Smooth muscle cell of the brain vasculature (primary cell): ENCODE measurements around the gene AMBRA1.

ENCODE experiments used
- DNase-seq: peaks from one replicate; pipeline ENCODE4 v3.0.0-alpha.2; 2012; ENCODE audit warnings: low read depth, low spot score

The AMBRA1 gene

DNA sequence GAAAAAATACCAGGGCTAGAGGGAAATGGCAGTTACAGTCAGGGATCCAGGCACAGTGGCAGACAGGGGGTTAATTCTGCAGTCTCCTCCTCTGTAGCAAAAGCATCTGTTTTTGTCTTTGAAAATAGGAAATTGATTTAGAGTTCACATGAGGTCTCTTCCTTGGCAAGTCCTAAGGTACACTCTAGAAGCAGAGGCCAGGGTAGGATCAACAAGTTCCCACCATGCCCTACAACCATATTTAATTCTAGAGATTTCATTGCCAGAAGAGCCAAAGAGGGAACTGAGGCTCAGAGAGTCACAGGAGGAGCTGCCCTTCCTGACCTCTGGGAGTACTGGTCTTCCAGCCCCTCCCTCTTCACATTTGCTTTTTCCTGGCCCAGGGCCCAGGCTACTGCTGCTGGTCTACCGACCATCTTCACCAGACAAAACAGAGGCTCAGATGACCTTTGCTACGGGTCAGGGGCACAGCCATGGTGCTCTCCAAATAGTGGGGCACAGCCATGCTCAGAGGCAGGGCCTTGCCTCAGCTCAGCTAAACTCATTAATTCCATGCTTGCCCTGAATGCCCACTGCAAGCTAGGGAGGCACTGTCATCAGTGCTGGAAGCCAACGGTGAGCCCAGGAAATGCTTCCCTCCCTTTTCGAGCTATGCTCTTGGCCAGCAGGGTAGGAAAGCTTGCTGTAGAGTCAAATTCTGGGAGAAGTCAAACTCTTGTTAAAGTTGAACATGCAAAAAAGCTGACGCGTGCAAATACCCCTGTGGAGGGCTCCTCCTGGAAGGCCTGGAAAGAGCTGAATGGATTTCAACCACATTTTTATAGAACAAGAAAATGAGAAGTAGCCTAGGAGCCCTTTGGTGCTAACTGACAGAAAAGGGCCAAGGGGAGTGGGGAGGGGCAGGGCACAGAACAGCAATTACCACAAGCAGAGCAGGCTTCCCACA is 190.6 kb downstream of the AMBRA1 start:
- DNase-seq = no peak

- DNase-seq = no peak
Observed at GRCh38 chr11:46397526-46397925, 196.3 kb downstream of the AMBRA1 start.

DNA sequence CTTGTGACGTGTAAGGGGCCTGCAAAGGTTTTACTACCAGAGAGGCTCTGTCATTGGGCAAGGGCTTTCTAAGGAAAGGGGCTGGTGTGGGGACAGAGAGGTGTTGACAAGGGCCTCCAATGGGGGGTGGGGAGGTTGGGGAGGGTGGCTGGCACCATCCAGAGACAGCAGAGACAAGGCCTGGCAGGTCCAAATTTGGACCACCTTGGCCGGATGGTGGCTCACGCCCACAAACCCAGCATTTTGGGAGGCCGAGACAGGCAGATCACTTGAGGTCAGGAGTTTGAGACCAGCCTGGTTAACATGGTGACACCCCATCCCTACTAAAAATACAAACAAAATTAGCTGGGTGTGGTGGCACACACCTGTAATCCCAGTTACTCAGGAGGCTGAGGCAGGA is 200.1 kb downstream of the AMBRA1 start:
- DNase-seq = no peak

DNA sequence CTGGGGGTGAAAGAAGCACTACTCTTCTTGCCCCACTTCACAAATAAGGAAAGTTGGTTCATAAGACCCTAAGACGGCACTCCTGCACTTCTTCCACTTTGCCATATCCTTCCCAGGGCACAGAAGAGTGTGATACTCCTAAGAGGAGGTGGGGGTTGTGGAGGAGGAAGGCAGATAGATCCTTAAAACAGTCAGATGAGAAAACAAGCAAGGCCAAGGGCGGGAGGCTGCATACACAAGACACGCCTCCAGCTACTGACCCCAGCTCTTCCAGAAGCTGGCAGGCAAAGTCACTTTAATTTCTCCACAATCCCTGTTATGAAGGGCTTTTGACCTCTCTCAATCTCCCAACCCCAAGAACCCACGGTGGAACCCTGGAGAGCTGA is 200.6 kb downstream of the AMBRA1 start:
- no peak for DNase-seq

DNA sequence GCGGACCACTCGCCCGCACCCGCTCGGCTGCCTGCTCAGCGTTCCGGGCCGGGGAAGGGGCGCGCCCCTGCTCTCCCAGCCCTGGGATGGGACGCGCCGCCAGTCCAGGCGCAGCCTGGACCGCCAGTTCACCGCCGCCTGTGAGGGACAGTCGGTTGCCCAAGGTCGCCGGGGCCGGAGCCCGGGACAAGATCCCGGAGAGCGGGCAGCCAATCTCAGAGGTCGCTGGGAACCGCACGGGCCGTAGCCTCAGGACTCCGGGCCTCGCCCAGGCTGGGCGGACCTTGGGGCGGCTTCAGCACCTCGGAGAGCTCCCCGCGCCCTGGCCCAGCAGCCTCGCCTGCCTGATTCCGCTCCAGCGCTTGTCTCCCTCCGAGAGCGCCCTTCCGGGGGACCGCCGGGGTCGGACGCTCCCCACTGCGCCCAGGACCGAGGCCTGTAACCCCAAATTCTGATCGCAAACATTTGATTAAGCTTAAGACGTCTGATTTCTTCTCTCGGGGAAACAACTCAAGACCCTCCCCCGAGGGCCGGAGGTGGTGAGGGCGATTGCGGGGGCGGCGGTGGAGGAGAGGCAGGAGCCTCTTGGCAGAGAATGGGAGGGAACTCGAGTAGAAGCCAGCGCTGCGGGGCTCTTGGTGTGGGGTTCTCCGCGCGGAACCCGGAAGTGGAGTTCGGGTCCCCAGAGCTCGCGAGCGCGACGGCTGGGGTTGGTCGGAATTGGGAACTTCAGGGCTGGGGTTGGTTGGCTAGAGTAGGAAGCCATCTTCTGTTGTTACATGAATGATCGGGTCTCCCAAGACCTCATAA is 201.2 kb downstream of the AMBRA1 start:
- peak; percentile 36 for DNase-seq

- DNase-seq = no peak
Observed at GRCh38 chr11:46391578-46392420, 202.0 kb downstream of the AMBRA1 start, which contains the start of gene CHRM4. Gene CHRM4 (minus strand): TSS chr11:46391776. CDS start chr11:46386557, 5,219 bp downstream.

GRCh38 chr11:46391186-46391577 is 202.6 kb downstream of the AMBRA1 start:
- no peak for DNase-seq

GRCh38 chr11:46390331-46391171 is 203.3 kb downstream of the AMBRA1 start:
- DNase-seq = no peak

- DNase-seq = no peak
Observed at GRCh38 chr11:46389450-46390330, 204.1 kb downstream of the AMBRA1 start.

DNA sequence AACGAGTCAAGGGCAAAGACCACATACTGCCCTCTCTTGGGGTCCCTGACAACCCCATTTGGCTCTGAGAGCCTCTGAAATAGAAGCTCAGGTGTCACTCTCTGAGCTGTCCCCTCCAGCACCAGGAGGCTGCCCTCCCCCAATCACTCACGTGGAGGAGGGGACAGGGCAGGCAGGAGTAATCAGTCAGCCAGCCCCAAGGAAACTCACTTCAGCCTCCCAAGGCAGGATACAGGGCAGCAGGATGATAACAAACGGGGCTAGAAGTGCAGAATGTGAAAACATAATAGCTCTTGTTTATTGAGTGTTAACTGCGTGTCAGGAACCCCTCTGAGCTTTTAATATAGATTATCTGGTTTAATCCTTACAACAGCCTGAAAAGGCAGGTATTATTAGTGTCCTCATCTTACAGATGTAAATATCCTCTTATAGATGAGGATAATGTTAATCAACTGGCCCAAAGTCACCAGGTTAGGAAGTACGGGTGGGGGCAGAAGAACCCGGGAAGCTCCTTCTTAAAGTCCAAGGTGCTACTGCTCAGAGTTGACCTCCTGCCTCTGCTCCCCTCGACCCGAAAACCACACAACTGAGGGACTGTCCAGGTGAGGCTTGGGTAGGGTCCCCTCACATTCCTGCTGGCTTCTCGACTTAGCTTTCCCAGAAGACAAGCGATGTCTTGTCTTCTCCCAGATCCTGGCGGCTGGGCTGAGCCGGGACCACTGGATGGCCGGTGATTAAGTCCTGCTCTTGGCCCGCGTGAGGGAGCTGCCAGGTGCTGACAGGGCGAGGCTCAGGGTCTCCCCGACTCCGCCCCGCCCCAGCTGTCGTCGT is 205.0 kb downstream of the AMBRA1 start:
- DNase-seq = no peak

DNA sequence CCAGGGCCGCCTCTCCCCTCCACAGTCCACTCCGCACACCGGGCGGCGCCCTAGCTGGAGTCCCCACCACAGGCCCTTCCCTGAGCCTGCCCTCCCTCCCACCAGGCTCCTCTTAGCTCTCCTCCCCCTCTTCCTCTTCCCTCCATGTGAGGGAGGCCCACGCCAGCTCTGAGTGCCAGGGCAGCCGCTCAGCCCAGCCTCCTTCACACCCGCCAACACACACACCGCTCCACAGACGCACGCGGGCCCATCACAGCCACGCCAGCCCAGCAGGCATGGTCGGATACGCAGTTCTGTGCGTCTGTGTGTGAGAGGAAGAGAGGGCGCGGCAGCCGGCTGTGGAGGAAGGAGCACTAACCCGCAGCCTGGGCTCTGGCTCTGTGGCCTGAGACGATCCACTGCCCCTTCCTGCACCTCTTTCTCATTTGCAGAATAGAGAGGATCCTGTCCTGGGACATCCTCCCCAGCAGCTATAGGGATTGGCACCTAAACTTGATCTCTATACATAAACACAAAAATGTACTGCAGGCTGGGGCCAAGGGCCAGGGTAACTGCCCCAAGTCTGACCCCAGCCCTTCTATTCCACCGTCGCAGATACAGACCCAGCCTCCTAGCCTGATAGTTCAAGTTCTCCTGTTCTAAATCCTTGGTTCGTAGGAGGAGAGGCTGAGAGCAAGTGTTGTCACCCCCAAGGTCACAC is 205.8 kb downstream of the AMBRA1 start:
- no peak for DNase-seq

GRCh38 chr11:46387456-46387855 is 206.4 kb downstream of the AMBRA1 start:
- no peak for DNase-seq

GRCh38 chr11:46386674-46387073 is 207.1 kb downstream of the AMBRA1 start:
- DNase-seq = no peak

DNA sequence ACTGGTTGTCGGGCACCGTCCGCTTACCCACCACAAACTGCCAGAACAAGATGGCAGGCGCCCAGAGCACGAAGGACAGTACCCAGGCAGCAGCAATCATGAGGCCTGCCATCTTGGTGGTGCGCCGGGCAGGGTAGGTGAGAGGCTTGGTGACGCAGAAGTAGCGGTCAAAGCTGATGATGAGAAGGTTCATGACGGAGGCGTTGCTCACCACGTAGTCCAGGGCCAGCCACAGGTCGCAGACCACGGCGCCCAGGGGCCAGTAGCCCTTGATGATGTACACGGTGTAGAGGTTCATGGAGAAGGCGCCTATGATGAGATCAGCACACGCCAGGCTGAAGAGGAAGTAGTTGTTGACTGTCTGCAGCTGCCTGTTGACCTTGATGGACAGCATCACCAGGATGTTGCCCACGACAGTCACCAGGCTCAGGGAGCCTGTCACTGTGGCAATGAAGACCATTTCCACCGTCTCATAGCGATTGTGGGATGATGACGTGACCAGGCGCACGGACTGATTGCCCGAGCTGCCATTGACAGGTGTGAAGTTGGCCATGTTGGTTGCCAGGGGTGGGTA is 207.7 kb downstream of the AMBRA1 start:
- no peak for DNase-seq

DNA sequence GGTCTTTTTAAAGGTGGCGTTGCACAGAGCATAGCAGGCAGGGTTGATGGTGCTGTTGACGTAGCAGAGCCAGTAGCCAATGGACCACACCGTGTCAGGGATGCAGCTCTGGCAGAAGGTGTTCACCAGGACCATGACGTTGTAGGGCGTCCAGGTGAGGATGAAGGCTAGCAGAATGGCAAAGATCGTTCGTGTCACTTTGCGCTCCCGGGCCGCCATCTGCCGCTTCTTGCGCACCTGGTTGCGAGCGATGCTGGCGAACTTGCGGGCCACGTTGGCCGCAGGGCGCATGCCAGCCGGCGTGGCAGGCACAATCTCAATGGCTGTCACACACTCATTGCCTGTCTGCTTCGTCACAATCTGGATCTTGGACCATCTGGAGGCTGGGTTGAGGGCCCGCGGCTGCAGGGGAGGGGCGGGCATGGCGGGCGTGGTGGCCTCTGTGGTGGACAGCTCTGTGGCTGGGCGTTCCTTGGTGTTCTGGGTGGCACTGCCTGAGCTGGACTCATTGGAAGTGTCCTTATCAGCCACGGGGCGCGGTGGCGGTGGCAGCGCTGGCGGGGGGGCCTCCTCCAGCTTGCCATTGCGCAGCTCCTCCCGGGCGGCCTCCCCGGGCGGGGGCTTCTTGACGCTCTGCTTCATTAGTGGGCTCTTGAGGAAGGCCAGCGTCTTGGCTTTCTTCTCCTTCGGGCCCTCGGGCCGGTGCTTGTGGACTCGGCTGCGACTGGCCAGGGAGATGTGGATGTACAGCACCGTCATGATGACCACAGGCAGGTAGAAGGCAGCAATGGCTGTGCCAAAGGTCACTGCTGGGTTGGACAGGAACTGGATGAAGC is 208.4 kb downstream of the AMBRA1 start:
- no peak for DNase-seq

- DNase-seq = no peak
Observed at GRCh38 chr11:46383974-46384701, 209.7 kb downstream of the AMBRA1 start.
